K562 (cell line): ENCODE data around the gene TMEFF1. TPM values are rescaled to one million over a fixed set of nuclear protein-coding genes. Genes with fewer than 3 reads are reported as not detected.
A peak's percentile ranks its signal among the peaks of the same experiment; 100 is the strongest.

Experiments
- ARID3B ChIP-seq: fragments of 250-450 bp; sonication (Bioruptor Pico); IDR thresholded peaks from 2 replicates; pipeline ENCODE4 v1.4.0; 2020; ENCODE audit warnings: borderline replicate concordance
- BRD9 ChIP-seq: fragments of 450-650 bp; IDR thresholded peaks from 2 replicates; pipeline ENCODE4 v1.6.1; 2018; ENCODE audit warnings: low read depth; ENCODE audit not compliant: partially characterized antibody
- CHAMP1 ChIP-seq: fragments of 450-650 bp; IDR thresholded peaks from 2 replicates; pipeline ENCODE4 v1.6.1; 2016; ENCODE audit warnings: mild to moderate bottlenecking
- CREB3 ChIP-seq: fragments of 450-650 bp; conservative IDR thresholded peaks from 2 replicates; pipeline ENCODE4 v1.6.1; 2016; ENCODE audit warnings: missing genetic modification characterization, low read depth, mild to moderate bottlenecking, missing compliant biosample characterization, moderate library complexity
- EP400 ChIP-seq: fragments of 450-650 bp; IDR thresholded peaks from 2 replicates; pipeline ENCODE4 v1.6.1; 2017; ENCODE audit warnings: antibody characterized with exemption, mild to moderate bottlenecking, moderate library complexity
- RBM25 ChIP-seq: fragments of 200-400 bp; formaldehyde crosslinking; IDR thresholded peaks from 2 replicates; pipeline ENCODE4 v1.6.1; 2018; ENCODE audit warnings: low read length, low read depth, moderate library complexity; ENCODE audit not compliant: severe bottlenecking
- ZFP36 ChIP-seq: fragments of 150-350 bp; IDR thresholded peaks from 2 replicates; pipeline ENCODE4 v1.6.1; 2018; ENCODE audit warnings: low read length, low read depth; ENCODE audit not compliant: partially characterized antibody
- ZNF12 ChIP-seq: sonication (generic); formaldehyde crosslinking; IDR thresholded peaks from 2 replicates; pipeline ENCODE4 v1.4.0; 2020; ENCODE audit warnings: mild to moderate bottlenecking, missing genetic modification reagents
- ZNF586 ChIP-seq: fragments of 450-650 bp; formaldehyde crosslinking; conservative IDR thresholded peaks from 2 replicates; pipeline ENCODE4 v1.4.0; 2020; ENCODE audit warnings: mild to moderate bottlenecking, moderate library complexity
- ZNF644 ChIP-seq: fragments of 200-800 bp; sonication (Bioruptor generic); IDR thresholded peaks from 2 replicates; pipeline ENCODE4 v1.6.1; 2016; ENCODE audit warnings: low read depth, missing genetic modification characterization, missing compliant biosample characterization
- polyA plus RNA-seq, 8 experiments: library from polyadenylated mRNA; depleted of rRNA in 4 of 8; stranded (reverse) in 5 of 8; unstranded in 3 of 8; fragments of >200 nt; fragmentation: Nextera tagmentation in 2 of 8; fragmentation: Illumina TruSeq in 1 of 8; extraction: Ambion mirVana in 2 of 8; extraction: Trizol in 1 of 8; gene quantifications; 2 replicates each; pipeline versions ENCODE4 v1.2.1 to v1.2.3, GENCODE V29; 2011 to 2014; ENCODE audit warnings: inconsistent platforms in 1 of 8, missing spikeins in 1 of 8
- total RNA-seq, 7 experiments: library from RNA; depleted of rRNA in 6 of 7; stranded (reverse); fragments of >200 nt in 6 of 7; fragmentation: Illumina TruSeq in 2 of 7; extraction: Trizol in 2 of 7; gene quantifications; 2 replicates each; pipeline versions ENCODE4 v1.2.1 to v1.2.3, GENCODE V29; 2011 to 2021; ENCODE audit warnings: low replicate concordance in 1 of 7

TMEFF1 gene
- total and polyA plus RNA-seq, 9 of the 15 experiments (the other 6 are each of a cell fraction or from before 2014, with no cell fraction given): 0.07 to 1.1 (median 0.28) TPM; not detected in 2

- TF ChIP-seq CHAMP1 (0 out of 2 replicates have a peak, but pooled peaks have one; percentile 18), ZFP36 (peak; percentile 62), ZNF12 (CRISPR knock-in tag) (no peak), ZNF586 (CRISPR knock-in tag) (no peak), EP400 (no peak), ARID3B (CRISPR knock-in tag) (no peak), ZNF644 (tag) (no peak), RBM25 (peak; percentile 61), CREB3 (no peak), BRD9 (no peak)
These were observed 47.2 kb upstream of the TMEFF1 start (continued) for GRCh38 chr9:100425758-100426157.
